Astrocyte (in vitro differentiated cells and primary cell): ENCODE results near the gene ARHGAP24. TPM values are rescaled to one million over a fixed set of nuclear protein-coding genes. Genes with fewer than 3 reads are reported as not detected.

Source experiments
- DNase-seq: peaks from one replicate; pipeline ENCODE4 v3.0.0-alpha.2; 2010; ENCODE audit warnings: low read depth
- FAIRE-seq: peaks from 2 replicates; lab custom pipeline; 2011; peaks lifted over from hg19 to GRCh38; lab: Jason Lieb, UNC
- H2AFZ ChIP-seq: 2 replicates; pipeline ENCODE4 v1.6.0; 2012; ENCODE audit warnings: low read depth, low read length, inconsistent platforms
- H3K27ac ChIP-seq: 2 replicates; pipeline ENCODE4 v1.5.1; 2011; ENCODE audit warnings: low read depth, low read length, inconsistent platforms
- H3K27me3 ChIP-seq: 2 replicates; pipeline ENCODE4 v1.6.0; 2011; ENCODE audit warnings: low read length, inconsistent platforms; ENCODE audit not compliant: insufficient read depth
- H3K36me3 ChIP-seq: 2 replicates; pipeline ENCODE4 v1.5.1; 2011; ENCODE audit warnings: low read length, inconsistent platforms; ENCODE audit not compliant: insufficient read depth
- H3K4me1 ChIP-seq: 2 replicates; pipeline ENCODE4 v1.5.1; 2011; ENCODE audit warnings: low read length, inconsistent platforms; ENCODE audit not compliant: insufficient read depth
- H3K4me2 ChIP-seq: 2 replicates; pipeline ENCODE4 v1.6.0; 2012; ENCODE audit warnings: low read length, inconsistent platforms
- H3K4me3 ChIP-seq: 2 replicates; pipeline ENCODE4 v1.5.1; 2011; ENCODE audit warnings: low read depth, mild to moderate bottlenecking, low read length, inconsistent platforms; ENCODE audit not compliant: insufficient read depth
- H3K79me2 ChIP-seq: 2 replicates; pipeline ENCODE4 v1.6.0; 2012; ENCODE audit warnings: mild to moderate bottlenecking, low read length, inconsistent platforms; ENCODE audit not compliant: insufficient read depth
- H3K9ac ChIP-seq: 2 replicates; pipeline ENCODE4 v1.6.0; 2012; ENCODE audit warnings: mild to moderate bottlenecking, low read length, inconsistent platforms
- H3K9me3 ChIP-seq: 2 replicates; pipeline ENCODE4 v1.5.1; 2012; ENCODE audit warnings: low read depth, mild to moderate bottlenecking, low read length, inconsistent platforms; ENCODE audit not compliant: insufficient read depth
- H4K20me1 ChIP-seq: 2 replicates; pipeline ENCODE4 v1.6.0; 2012; ENCODE audit warnings: low read length, inconsistent platforms; ENCODE audit not compliant: insufficient read depth
- H3K27ac Mint-ChIP-seq: one replicate; pipeline ENCODE4 v1.8.0; 2021; ENCODE audit warnings: mild to moderate bottlenecking, mixed read lengths; ENCODE audit not compliant: unreplicated experiment
- H3K27me3 Mint-ChIP-seq: one replicate; pipeline ENCODE4 v1.8.0; 2021; ENCODE audit warnings: low read depth, mixed read lengths; ENCODE audit not compliant: unreplicated experiment
- H3K36me3 Mint-ChIP-seq: one replicate; pipeline ENCODE4 v1.8.0; 2021; ENCODE audit warnings: low read depth, mixed read lengths; ENCODE audit not compliant: unreplicated experiment
- H3K4me1 Mint-ChIP-seq: one replicate; pipeline ENCODE4 v1.8.0; 2021; ENCODE audit warnings: low read depth, mixed read lengths; ENCODE audit not compliant: unreplicated experiment
- H3K4me3 Mint-ChIP-seq: one replicate; pipeline ENCODE4 v1.8.0; 2021; ENCODE audit warnings: mild to moderate bottlenecking, moderate library complexity, mixed read lengths; ENCODE audit not compliant: unreplicated experiment
- H3K9me3 Mint-ChIP-seq: one replicate; pipeline ENCODE4 v1.8.0; 2021; ENCODE audit warnings: mild to moderate bottlenecking, mixed read lengths; ENCODE audit not compliant: unreplicated experiment
- CTCF ChIP-seq: IDR thresholded peaks from 2 replicates; pipeline ENCODE4 v1.5.1; 2011; ENCODE audit warnings: low read depth, mild to moderate bottlenecking, inconsistent platforms, low read length, moderate library complexity; ENCODE audit not compliant: insufficient read depth
- EZH2 ChIP-seq: IDR thresholded peaks from 2 replicates; pipeline ENCODE4 v1.6.1; 2012; ENCODE audit warnings: mild to moderate bottlenecking, low read length, inconsistent platforms; ENCODE audit not compliant: insufficient read depth
- total RNA-seq: library from RNA; stranded (reverse); gene quantifications from 2 replicates; pipeline ENCODE4 v1.2.1, GENCODE V29; 2021

The ARHGAP24 gene
- total RNA-seq, 1 donor from 2014 or later: 2.1 TPM

- no peaks in the 10 kb centered on the region for H3K27me3 Mint-ChIP-seq
- no peak overlapping the region for H3K4me3 ChIP-seq
- no peaks in the 10 kb centered on the region for H3K36me3 ChIP-seq
- no peak overlapping the region for H3K9ac ChIP-seq
- TF ChIP-seq EZH2: no peak
- TF ChIP-seq CTCF: no peak
- no peaks in the 10 kb centered on the region for H3K4me1 ChIP-seq
- H2AFZ ChIP-seq: no peak overlapping the region
- peaks cover 3% of the 10 kb centered on the region for H3K9me3 Mint-ChIP-seq
- FAIRE-seq (no peak), DNase-seq (no peak)
- H3K4me3 Mint-ChIP-seq: no peak overlapping the region
- no peak overlapping the region for H3K4me2 ChIP-seq
- H3K9me3 ChIP-seq: no peaks in the 10 kb centered on the region
- H3K79me2 ChIP-seq: no peaks in the 10 kb centered on the region
- peaks cover 3% of the 10 kb centered on the region for H3K36me3 Mint-ChIP-seq
- H3K27me3 ChIP-seq: no peaks in the 10 kb centered on the region
- H3K27ac ChIP-seq: no peak overlapping the region
- no peak overlapping the region for H3K27ac Mint-ChIP-seq
- peaks cover 2% of the 10 kb centered on the region for H3K4me1 Mint-ChIP-seq
- no peaks in the 10 kb centered on the region for H4K20me1 ChIP-seq
Observed at GRCh38 chr4:85509882-85510631, 35.1 kb downstream of the ARHGAP24 start.

- Histone ChIP-seq H4K20me1 (no peaks in the 10 kb centered on the region), H3K27ac (no peak overlapping the region), H3K9ac (no peak overlapping the region), H3K9me3 (no peaks in the 10 kb centered on the region), H3K79me2 (no peaks in the 10 kb centered on the region), H3K4me3 (no peak overlapping the region), H2AFZ (no peak overlapping the region), H3K36me3 (no peaks in the 10 kb centered on the region), H3K4me1 (no peaks in the 10 kb centered on the region), H3K4me2 (no peak overlapping the region), H3K27me3 (no peaks in the 10 kb centered on the region)
- no peaks in the 10 kb centered on the region for H3K9me3 Mint-ChIP-seq
- FAIRE-seq: no peak
- peaks cover 2% of the 10 kb centered on the region for H3K4me1 Mint-ChIP-seq
- DNase-seq: no peak
- H3K36me3 Mint-ChIP-seq: peaks cover 3% of the 10 kb centered on the region
- H3K27me3 Mint-ChIP-seq: no peaks in the 10 kb centered on the region
- no peak overlapping the region for H3K27ac Mint-ChIP-seq
- H3K4me3 Mint-ChIP-seq: no peak overlapping the region
- no peak for TF ChIP-seq EZH2
- no peak for TF ChIP-seq CTCF
Observed at GRCh38 chr4:85510632-85510984, 35.7 kb downstream of the ARHGAP24 start.

- H4K20me1 ChIP-seq: no peaks in the 10 kb centered on the region
- no peaks in the 10 kb centered on the region for H3K4me1 ChIP-seq
- FAIRE-seq (no peak), DNase-seq (no peak)
- no peak overlapping the region for H3K9ac ChIP-seq
- no peak overlapping the region for H3K4me3 Mint-ChIP-seq
- H3K9me3 Mint-ChIP-seq: no peaks in the 10 kb centered on the region
- no peaks in the 10 kb centered on the region for H3K36me3 ChIP-seq
- H3K27me3 ChIP-seq: no peaks in the 10 kb centered on the region
- no peaks in the 10 kb centered on the region for H3K27me3 Mint-ChIP-seq
- peaks cover 2% of the 10 kb centered on the region for H3K4me1 Mint-ChIP-seq
- TF ChIP-seq EZH2 (no peak), CTCF (no peak)
- H3K4me3 ChIP-seq: no peak overlapping the region
- no peaks in the 10 kb centered on the region for H3K79me2 ChIP-seq
- H3K9me3 ChIP-seq: no peaks in the 10 kb centered on the region
- H3K27ac Mint-ChIP-seq: no peak overlapping the region
- H3K36me3 Mint-ChIP-seq: no peaks in the 10 kb centered on the region
- no peak overlapping the region for H3K27ac ChIP-seq
- H2AFZ ChIP-seq: no peak overlapping the region
- H3K4me2 ChIP-seq: no peak overlapping the region
Observed at GRCh38 chr4:85512446-85513205, 37.7 kb downstream of the ARHGAP24 start.
